ENCODE data around the gene LY9.

LY9 gene

GRCh38 chr1:160827418-160827817, 31.4 kb downstream of the LY9 start:
- no peaks in the 10 kb centered on the region for H3K4me1 ChIP-seq
- no peaks in the 10 kb centered on the region for H3K9me3 ChIP-seq
- no peak for DNase-seq
- H3K36me3 ChIP-seq: no peaks in the 10 kb centered on the region
- no peak overlapping the region for H3K4me3 ChIP-seq (ENCODE audit: low read depth, low read length)
- H3K27me3 ChIP-seq: no peaks in the 10 kb centered on the region
- no peak for TF ChIP-seq CTCF (IDR thresholded peaks at IDR 0.05; ENCODE audit: low read depth, low read length)

- TF ChIP-seq CTCF (IDR thresholded peaks at IDR 0.05; ENCODE audit: low read depth, low read length): no peak
- no peaks in the 10 kb centered on the region for H3K9me3 ChIP-seq
- no peak for DNase-seq
Measured at GRCh38 chr1:160829766-160830165, 33.8 kb downstream of the LY9 start.

GRCh38 chr1:160830321-160831153, 34.6 kb downstream of the LY9 start:
- peak; percentile 71 for TF ChIP-seq CTCF (IDR thresholded peaks at IDR 0.05; ENCODE audit: low read depth, low read length)
- H3K9me3 ChIP-seq: no peaks in the 10 kb centered on the region
- no peaks in the 10 kb centered on the region for H3K4me1 ChIP-seq
- H3K27me3 ChIP-seq: no peaks in the 10 kb centered on the region
- H3K36me3 ChIP-seq: no peaks in the 10 kb centered on the region
- no peak overlapping the region for H3K4me3 ChIP-seq (ENCODE audit: low read depth, low read length)
- peak; percentile 71 for DNase-seq

More at GRCh38 chr1:160829766-160830165, 33.8 kb downstream of the LY9 start:
- H3K4me1 ChIP-seq: no peaks in the 10 kb centered on the region
- no peaks in the 10 kb centered on the region for H3K36me3 ChIP-seq
- no peak overlapping the region for H3K4me3 ChIP-seq (ENCODE audit: low read depth, low read length)
- H3K27me3 ChIP-seq: no peaks in the 10 kb centered on the region

GRCh38 chr1:160834945-160835565, 39.1 kb downstream of the LY9 start:
- no peak overlapping the region for H3K4me3 ChIP-seq (ENCODE audit: low read depth, low read length)
- H3K36me3 ChIP-seq: no peaks in the 10 kb centered on the region
- DNase-seq: peak; percentile 30
- no peaks in the 10 kb centered on the region for H3K4me1 ChIP-seq
- H3K27me3 ChIP-seq: no peaks in the 10 kb centered on the region; the same call in 1 of the 2 replicates
- TF ChIP-seq CTCF (IDR thresholded peaks at IDR 0.05; ENCODE audit: low read depth, low read length): peak; percentile 66
- no peaks in the 10 kb centered on the region for H3K9me3 ChIP-seq

- H3K36me3 ChIP-seq: no peaks in the 10 kb centered on the region
- H3K4me3 ChIP-seq (ENCODE audit: low read depth, low read length): no peak overlapping the region
- no peak for DNase-seq
- H3K27me3 ChIP-seq: no peaks in the 10 kb centered on the region; the same call in 1 of the 2 replicates
- H3K4me1 ChIP-seq: no peaks in the 10 kb centered on the region
- TF ChIP-seq CTCF (IDR thresholded peaks at IDR 0.05; ENCODE audit: low read depth, low read length): no peak
- H3K9me3 ChIP-seq: no peaks in the 10 kb centered on the region
Measured at GRCh38 chr1:160835751-160836150, 39.8 kb downstream of the LY9 start.

- no peaks in the 10 kb centered on the region for H3K36me3 ChIP-seq
- H3K4me3 ChIP-seq (ENCODE audit: low read depth, low read length): no peak overlapping the region
- H3K4me1 ChIP-seq: no peaks in the 10 kb centered on the region
- DNase-seq: no peak
- TF ChIP-seq CTCF (IDR thresholded peaks at IDR 0.05; ENCODE audit: low read depth, low read length): no peak
- H3K27me3 ChIP-seq: no peaks in the 10 kb centered on the region; the same call in 1 of the 2 replicates
- no peaks in the 10 kb centered on the region for H3K9me3 ChIP-seq
Measured at GRCh38 chr1:160836561-160836960, 40.6 kb downstream of the LY9 start.
